Tibial nerve (tissue), 4 donors: ENCODE measurements around the gene RMND5A. TPM values are rescaled to one million over a fixed set of nuclear protein-coding genes. Genes with fewer than 3 reads are reported as not detected.

Experiments used
- DNase-seq, 2 donors: peaks; one replicate each; pipeline ENCODE4 v3.0.0-alpha.2; 2019; ENCODE audit warnings: low spot score in 2 of 2
- H3K27ac ChIP-seq, 4 donors: fragments of 200-600 bp; sonication (generic) in 3 of 4; one replicate each; pipeline ENCODE4 v1.5.1; 2017 to 2019; ENCODE audit warnings: mild to moderate bottlenecking in 1 of 4
- H3K27me3 ChIP-seq, 2 donors: fragments of 200-600 bp; sonication (generic) in 1 of 2; one replicate each; pipeline versions ENCODE4 v1.5.1 to v1.6.0; 2017 to 2019
- H3K36me3 ChIP-seq, 3 donors: fragments of 200-600 bp; sonication (generic); one replicate each; pipeline ENCODE4 v1.5.1; 2018 to 2019
- H3K4me1 ChIP-seq, 4 donors: fragments of 200-600 bp; sonication (generic) in 3 of 4; one replicate each; pipeline ENCODE4 v1.5.1; 2017 to 2019
- H3K4me3 ChIP-seq, 4 donors: fragments of 200-600 bp; sonication (generic) in 3 of 4; one replicate each; pipeline ENCODE4 v1.5.1; 2017 to 2019; ENCODE audit warnings: mild to moderate bottlenecking in 1 of 4, moderate library complexity in 1 of 4
- H3K9me3 ChIP-seq, 4 donors: fragments of 200-600 bp; sonication (generic) in 3 of 4; one replicate each; pipeline ENCODE4 v1.5.1; 2017 to 2019
- CTCF ChIP-seq, 5 experiments: fragments of 200-600 bp in 3 of 5; fragments of 450-650 bp in 2 of 5; sonication (generic) in 3 of 5; IDR thresholded peaks; one replicate each; pipeline ENCODE4 v1.5.1; 2016 to 2019; ENCODE audit warnings: antibody characterized with exemption in 5 of 5, mild to moderate bottlenecking in 3 of 5, moderate library complexity in 2 of 5
- EP300 ChIP-seq, 2 donors: sonication (generic); formaldehyde crosslinking; IDR thresholded peaks; one replicate each; pipeline ENCODE4 v1.6.1; 2017; ENCODE audit warnings: antibody characterized with exemption in 2 of 2, mild to moderate bottlenecking in 1 of 2
- POLR2A ChIP-seq, 2 donors: fragments of 450-650 bp; IDR thresholded peaks; one replicate each; pipeline ENCODE4 v1.6.1; 2017; ENCODE audit warnings: antibody characterized with exemption in 2 of 2, mild to moderate bottlenecking in 2 of 2, moderate library complexity in 2 of 2
- WGBS, 2 donors: methylation state at CpG; one replicate each; pipeline ENCODE4 v1.1.5; 2018; 5-methylcytosine and 5-hydroxymethylcytosine counted together
- total RNA-seq, 4 donors: library from RNA; depleted of rRNA; stranded (reverse); fragments of >200 nt; gene quantifications; one replicate each; pipeline ENCODE4 v1.1.0, GENCODE V29; 2016

Gene RMND5A
- total RNA-seq, 4 donors from 2014 or later = 40.5 to 59.9 (median 48.5) TPM

- TF ChIP-seq CTCF (IDR thresholded peaks at IDR 0.05) (no peak), POLR2A (IDR thresholded peaks at IDR 0.05) (no peak), EP300 (IDR thresholded peaks at IDR 0.05) (no peak)
- WGBS, 2 donors = 2 to 3% methylated on average over 2 of the region's 2 CpGs
- H3K27me3 ChIP-seq = peaks cover 0 to 41% of the 10 kb centered on the region in 2 donors
- H3K4me1 ChIP-seq = peaks cover 0 to 43% (median 23%) of the 10 kb centered on the region in 4 donors
- H3K36me3 ChIP-seq = no peaks in the 10 kb centered on the region
- no peaks in the 10 kb centered on the region for H3K9me3 ChIP-seq
- H3K4me3 ChIP-seq = no peak overlapping the region
- DNase-seq = peak in 1 of 2 donors; percentile 48
- no peak overlapping the region for H3K27ac ChIP-seq
Measured at GRCh38 chr2:86787736-86788135, 67.6 kb downstream of the RMND5A start.

- H3K4me3 ChIP-seq = no peak overlapping the region
- H3K4me1 ChIP-seq = peaks cover 0 to 43% (median 23%) of the 10 kb centered on the region in 4 donors
- no peaks in the 10 kb centered on the region for H3K9me3 ChIP-seq
- DNase-seq = no peak
- H3K27ac ChIP-seq = no peak overlapping the region
- WGBS, 2 donors = 32 to 36% methylated on average over 7 of the region's 7 CpGs
- H3K36me3 ChIP-seq = no peaks in the 10 kb centered on the region
- peaks cover 0 to 45% of the 10 kb centered on the region in 2 donors for H3K27me3 ChIP-seq
- TF ChIP-seq CTCF (IDR thresholded peaks at IDR 0.05) (no peak), POLR2A (IDR thresholded peaks at IDR 0.05) (no peak)
Measured at GRCh38 chr2:86788165-86788564, 68.1 kb downstream of the RMND5A start.

DNA sequence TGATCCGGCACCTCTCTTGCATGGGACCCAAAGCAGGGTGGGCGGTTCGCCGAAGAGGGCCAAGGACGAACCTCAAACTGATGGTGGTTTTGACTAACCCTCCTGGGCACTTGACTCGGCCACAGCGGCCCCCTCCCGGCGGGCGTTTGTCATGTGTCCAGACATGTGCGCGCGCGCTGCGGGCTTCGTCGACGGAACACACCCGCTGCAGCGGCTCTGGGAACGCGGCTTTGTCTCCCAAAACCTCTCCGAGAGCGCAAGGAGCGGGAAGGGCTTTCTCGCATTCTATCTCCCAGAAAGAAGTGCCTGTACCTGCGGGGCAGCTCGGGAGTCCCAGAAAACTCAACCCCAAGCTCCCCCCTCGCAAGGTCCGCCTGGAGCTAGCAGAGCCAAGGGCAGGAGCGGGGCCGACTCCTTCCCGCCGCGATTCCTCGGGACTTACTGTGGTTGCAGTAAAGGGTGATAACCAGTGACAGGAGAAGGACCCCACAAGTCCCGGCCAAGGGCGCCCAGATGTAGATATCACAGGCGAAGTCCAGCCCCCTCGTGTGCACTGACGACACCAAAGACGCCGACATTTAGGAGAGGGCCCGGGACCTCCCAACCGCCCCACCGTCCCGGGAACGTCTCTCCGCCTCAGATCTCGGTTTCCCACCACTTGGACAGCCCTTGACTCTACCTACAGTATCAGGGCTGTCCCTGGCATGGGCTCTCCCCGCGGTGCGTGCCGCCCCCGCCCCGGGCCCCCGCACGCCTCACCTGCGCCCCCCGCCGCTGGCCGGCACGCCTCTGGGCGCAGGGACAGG is 69.0 kb downstream of the RMND5A start:
- 5 to 6% methylated on average over 43 to 44 of the region's 64 CpGs for WGBS, 2 donors
- no peak for DNase-seq
- Histone ChIP-seq H3K4me3 (peak overlapping the region in 2 of 4 donors; percentile 27 to 35), H3K27me3 (peaks cover 0 to 54% of the 10 kb centered on the region in 2 donors), H3K9me3 (no peaks in the 10 kb centered on the region), H3K4me1 (peaks cover 0 to 43% (median 23%) of the 10 kb centered on the region in 4 donors), H3K27ac (peak overlapping the region in 1 of 4 donors; percentile 63), H3K36me3 (no peaks in the 10 kb centered on the region)
- no peak for TF ChIP-seq EP300 (IDR thresholded peaks at IDR 0.05)
- TF ChIP-seq POLR2A (IDR thresholded peaks at IDR 0.05) = no peak

DNA sequence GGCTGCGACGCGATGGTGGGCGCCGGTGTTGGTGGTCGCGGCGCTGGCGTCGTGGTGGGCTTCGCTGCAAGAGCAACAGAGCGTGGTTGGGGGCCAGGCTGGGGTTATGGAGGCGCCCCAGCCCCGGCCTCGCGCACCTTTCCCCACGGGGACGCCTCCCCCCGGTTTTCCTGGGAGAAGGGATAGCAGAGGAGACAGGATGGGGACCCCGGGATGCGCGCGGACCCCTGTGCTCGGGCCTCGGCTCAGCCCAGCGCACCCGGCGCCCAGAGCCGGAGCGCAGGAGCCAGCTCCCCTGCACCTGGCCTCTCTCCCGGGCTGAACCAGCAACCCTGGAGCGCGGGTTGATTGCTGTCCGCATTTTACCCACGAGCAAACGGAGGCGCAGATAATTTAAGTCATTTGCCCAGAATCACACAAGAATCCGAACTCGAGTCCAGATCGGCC is 69.6 kb downstream of the RMND5A start:
- Histone ChIP-seq H3K4me3 (peak overlapping the region in 2 of 4 donors; percentile 27 to 35), H3K9me3 (no peaks in the 10 kb centered on the region), H3K4me1 (peaks cover 0 to 43% (median 23%) of the 10 kb centered on the region in 4 donors), H3K27ac (peak overlapping the region in 1 of 4 donors; percentile 63), H3K27me3 (peaks cover 0 to 61% of the 10 kb centered on the region in 2 donors), H3K36me3 (no peaks in the 10 kb centered on the region)
- TF ChIP-seq CTCF (IDR thresholded peaks at IDR 0.05) = no peak
- TF ChIP-seq POLR2A (IDR thresholded peaks at IDR 0.05) = no peak
- no peak for TF ChIP-seq EP300 (IDR thresholded peaks at IDR 0.05)
- no peak for DNase-seq
- 12 to 14% methylated on average over 16 to 19 of the region's 40 CpGs for WGBS, 2 donors

GRCh38 chr2:86790134-86790675 is 70.1 kb downstream of the RMND5A start:
- peak overlapping the region in 1 of 4 donors; percentile 63 for H3K27ac ChIP-seq
- WGBS, 2 donors = 4 to 8% methylated on average over 27 to 33 of the region's 40 CpGs
- H3K36me3 ChIP-seq = no peaks in the 10 kb centered on the region
- peak overlapping the region in 3 of 4 donors; percentile 24 to 35 (median 35) for H3K4me3 ChIP-seq
- H3K27me3 ChIP-seq = peaks cover 0 to 65% of the 10 kb centered on the region in 2 donors
- TF ChIP-seq EP300 (IDR thresholded peaks at IDR 0.05) = no peak
- TF ChIP-seq POLR2A (IDR thresholded peaks at IDR 0.05) = no peak
- TF ChIP-seq CTCF (IDR thresholded peaks at IDR 0.05) = no peak
- no peak for DNase-seq
- H3K9me3 ChIP-seq = no peaks in the 10 kb centered on the region
- H3K4me1 ChIP-seq = peaks cover 0 to 43% (median 23%) of the 10 kb centered on the region in 4 donors
